ENCODE data around the gene CXorf58.

CXorf58 gene

DNA sequence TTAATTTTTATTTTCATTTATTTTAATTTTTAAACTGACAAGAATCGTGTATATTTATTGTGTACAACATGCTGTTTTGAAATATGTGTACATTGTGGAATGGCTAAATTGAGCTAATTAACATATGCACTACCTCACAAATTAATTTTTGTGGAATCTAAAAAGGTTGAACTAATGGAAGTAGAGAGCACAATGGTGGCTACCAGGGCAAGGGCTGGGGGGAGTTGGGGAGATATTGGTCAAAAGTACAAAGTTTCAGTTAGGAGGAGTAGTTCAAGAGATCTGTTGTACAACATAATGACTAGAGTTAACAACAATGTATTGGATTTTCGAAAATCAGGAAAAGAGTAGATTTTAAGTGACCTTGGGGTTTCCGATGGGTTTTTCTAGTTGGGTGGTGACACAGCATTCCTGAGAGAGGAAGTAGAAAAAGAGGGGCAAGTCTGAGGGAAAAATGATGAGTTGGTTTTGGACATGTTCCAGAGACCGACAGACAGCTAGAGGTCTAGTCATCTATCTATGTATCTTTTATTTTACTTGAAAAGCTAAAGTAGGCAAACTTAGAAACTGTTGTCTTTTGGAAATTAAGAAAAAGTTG, 23.3 kb upstream of the CXorf58 start:
- Histone ChIP-seq H3K36me3 (ENCODE audit: low read depth) (no peaks in the 10 kb centered on the region), H3K27ac (ENCODE audit: poor library complexity, severe bottlenecking) (peak overlapping the region; percentile 86), H3K4me1 (ENCODE audit: insufficient read depth, poor library complexity, severe bottlenecking) (peaks cover 21% of the 10 kb centered on the region), H3K27me3 (ENCODE audit: insufficient read depth, poor library complexity, severe bottlenecking) (no peaks in the 10 kb centered on the region), H3K9me3 (ENCODE audit: severe bottlenecking) (no peaks in the 10 kb centered on the region), H3K4me3 (ENCODE audit: severe bottlenecking) (no peak overlapping the region)
- ATAC-seq (ENCODE audit: low read depth), result 0 out of 3 replicates have a peak, but pooled peaks have one; percentile 20
- DNase-seq (ENCODE audit: low spot score), result no peak
- TF ChIP-seq, protein P1, sequence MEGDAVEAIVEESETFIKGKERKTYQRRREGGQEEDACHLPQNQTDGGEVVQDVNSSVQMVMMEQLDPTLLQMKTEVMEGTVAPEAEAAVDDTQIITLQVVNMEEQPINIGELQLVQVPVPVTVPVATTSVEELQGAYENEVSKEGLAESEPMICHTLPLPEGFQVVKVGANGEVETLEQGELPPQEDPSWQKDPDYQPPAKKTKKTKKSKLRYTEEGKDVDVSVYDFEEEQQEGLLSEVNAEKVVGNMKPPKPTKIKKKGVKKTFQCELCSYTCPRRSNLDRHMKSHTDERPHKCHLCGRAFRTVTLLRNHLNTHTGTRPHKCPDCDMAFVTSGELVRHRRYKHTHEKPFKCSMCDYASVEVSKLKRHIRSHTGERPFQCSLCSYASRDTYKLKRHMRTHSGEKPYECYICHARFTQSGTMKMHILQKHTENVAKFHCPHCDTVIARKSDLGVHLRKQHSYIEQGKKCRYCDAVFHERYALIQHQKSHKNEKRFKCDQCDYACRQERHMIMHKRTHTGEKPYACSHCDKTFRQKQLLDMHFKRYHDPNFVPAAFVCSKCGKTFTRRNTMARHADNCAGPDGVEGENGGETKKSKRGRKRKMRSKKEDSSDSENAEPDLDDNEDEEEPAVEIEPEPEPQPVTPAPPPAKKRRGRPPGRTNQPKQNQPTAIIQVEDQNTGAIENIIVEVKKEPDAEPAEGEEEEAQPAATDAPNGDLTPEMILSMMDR (IDR thresholded peaks at IDR 0.05; ENCODE audit: poor library complexity, severe bottlenecking), result no peak

DNA sequence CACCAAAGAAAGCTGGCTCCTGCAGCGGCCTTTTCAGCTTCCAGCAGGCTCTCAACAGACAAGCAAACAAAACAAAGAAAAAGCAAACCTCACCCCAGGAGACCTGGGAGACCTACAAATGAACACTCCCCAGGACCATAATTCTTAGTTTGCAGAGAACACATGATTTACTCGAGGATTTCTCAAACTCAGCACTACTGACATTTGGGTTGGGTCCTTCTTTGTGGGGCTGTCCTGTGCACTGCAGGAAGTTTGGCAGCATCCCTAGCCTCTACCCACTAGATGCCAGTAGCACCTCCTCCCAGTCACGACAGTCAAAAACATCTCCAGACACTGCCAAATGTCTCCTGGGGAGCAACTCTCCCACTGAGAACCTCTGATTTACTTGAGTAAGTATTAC, 22.0 kb upstream of the CXorf58 start:
- TF ChIP-seq, protein P1 (IDR thresholded peaks at IDR 0.05; ENCODE audit: poor library complexity, severe bottlenecking), result no peak
- DNase-seq (ENCODE audit: low spot score), result no peak
- H3K27ac ChIP-seq (ENCODE audit: poor library complexity, severe bottlenecking), result peak overlapping the region; percentile 86

DNA sequence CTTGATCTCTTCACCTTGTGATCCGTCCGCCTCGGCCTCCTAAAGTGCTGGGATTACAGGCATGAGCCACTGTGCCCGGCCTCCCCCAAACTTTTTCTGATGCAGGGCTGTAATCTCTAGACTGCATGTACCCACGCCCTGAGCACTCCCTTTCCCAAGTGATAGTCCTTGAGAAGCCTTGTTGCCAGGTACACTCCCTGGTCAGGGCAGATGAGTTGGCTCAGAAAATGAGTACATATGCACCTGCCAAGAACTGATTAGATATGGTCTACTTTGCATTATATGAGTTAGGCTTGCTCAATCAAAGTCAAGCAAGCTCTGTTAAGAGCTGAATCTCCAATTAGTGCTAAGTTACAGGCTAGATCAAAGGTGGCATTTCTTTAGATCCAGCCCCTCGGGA, 20.4 kb upstream of the CXorf58 start:
- TF ChIP-seq, protein P1 (IDR thresholded peaks at IDR 0.05; ENCODE audit: poor library complexity, severe bottlenecking), result no peak
- Histone ChIP-seq H3K9me3 (ENCODE audit: severe bottlenecking) (no peaks in the 10 kb centered on the region), H3K4me1 (ENCODE audit: insufficient read depth, poor library complexity, severe bottlenecking) (peaks cover 28% of the 10 kb centered on the region), H3K27me3 (ENCODE audit: insufficient read depth, poor library complexity, severe bottlenecking) (no peaks in the 10 kb centered on the region), H3K36me3 (ENCODE audit: low read depth) (no peaks in the 10 kb centered on the region), H3K4me3 (ENCODE audit: severe bottlenecking) (no peak overlapping the region), H3K27ac (ENCODE audit: poor library complexity, severe bottlenecking) (no peak overlapping the region)
- no peak for DNase-seq (ENCODE audit: low spot score)
- no peak for ATAC-seq (ENCODE audit: low read depth)

More for the DNA sequence above, 22.0 kb upstream of the CXorf58 start:
- H3K9me3 ChIP-seq (ENCODE audit: severe bottlenecking), result no peaks in the 10 kb centered on the region
- no peaks in the 10 kb centered on the region for H3K27me3 ChIP-seq (ENCODE audit: insufficient read depth, poor library complexity, severe bottlenecking)
- no peak overlapping the region for H3K4me3 ChIP-seq (ENCODE audit: severe bottlenecking)
- no peaks in the 10 kb centered on the region for H3K36me3 ChIP-seq (ENCODE audit: low read depth)
- ATAC-seq (ENCODE audit: low read depth), result no peak
- H3K4me1 ChIP-seq (ENCODE audit: insufficient read depth, poor library complexity, severe bottlenecking), result peaks cover 28% of the 10 kb centered on the region

DNA sequence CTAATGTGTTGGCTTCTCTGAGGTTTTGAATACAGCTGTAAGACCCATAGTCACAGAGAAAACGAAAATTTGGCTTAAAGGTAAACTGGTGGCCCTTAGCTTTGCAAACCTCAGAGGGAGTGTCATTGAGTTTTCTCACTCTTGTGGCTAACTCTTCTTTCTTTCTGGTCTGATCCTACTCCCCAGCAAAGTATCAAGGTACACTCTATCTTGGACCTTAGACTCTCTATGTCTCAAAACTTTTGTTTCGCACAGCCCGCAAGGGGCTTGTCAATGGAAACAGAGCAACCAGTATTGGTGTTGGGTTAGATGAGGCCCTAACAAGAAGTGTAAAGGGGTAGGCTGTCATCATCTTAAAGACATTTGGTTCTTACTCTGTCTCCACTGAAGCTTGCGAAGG, 19.9 kb upstream of the CXorf58 start:
- peak overlapping the region; percentile 80 for H3K27ac ChIP-seq (ENCODE audit: poor library complexity, severe bottlenecking)
- H3K4me3 ChIP-seq (ENCODE audit: severe bottlenecking), result no peak overlapping the region
- H3K9me3 ChIP-seq (ENCODE audit: severe bottlenecking), result no peaks in the 10 kb centered on the region
- DNase-seq (ENCODE audit: low spot score), result no peak
- H3K4me1 ChIP-seq (ENCODE audit: insufficient read depth, poor library complexity, severe bottlenecking), result peaks cover 28% of the 10 kb centered on the region
- TF ChIP-seq, protein P1 (IDR thresholded peaks at IDR 0.05; ENCODE audit: poor library complexity, severe bottlenecking), result no peak
- H3K36me3 ChIP-seq (ENCODE audit: low read depth), result no peaks in the 10 kb centered on the region
- ATAC-seq (ENCODE audit: low read depth), result no peak
- H3K27me3 ChIP-seq (ENCODE audit: insufficient read depth, poor library complexity, severe bottlenecking), result no peaks in the 10 kb centered on the region

DNA sequence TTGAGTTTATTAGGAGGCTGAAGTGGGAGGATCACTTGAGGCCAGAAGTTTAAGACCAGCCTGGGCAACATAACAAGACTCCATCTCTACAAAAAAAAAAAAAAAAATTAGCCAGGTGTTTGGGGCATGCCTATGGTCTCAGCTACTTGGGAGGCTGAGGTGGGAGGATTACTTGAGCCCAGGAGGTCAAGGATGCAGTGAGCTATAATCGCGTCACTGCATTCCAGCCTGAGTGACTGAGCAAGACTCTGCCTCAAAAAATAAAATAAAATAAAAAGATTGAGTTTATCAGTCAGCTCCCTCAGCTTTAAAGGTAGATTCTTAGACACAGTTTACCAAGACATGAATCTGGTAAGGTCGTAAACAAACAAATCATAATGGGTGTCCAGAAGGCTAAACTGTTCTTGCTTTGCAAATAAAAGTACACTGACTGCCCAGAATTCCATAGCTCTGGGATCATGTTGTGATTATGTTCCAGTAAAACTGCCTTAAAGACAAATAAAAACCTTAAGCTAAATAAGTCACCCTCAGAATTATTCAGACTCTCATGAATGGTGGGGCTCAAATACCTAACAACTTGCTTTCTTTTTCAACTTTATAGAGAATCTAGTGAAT, 18.8 kb upstream of the CXorf58 start:
- peak overlapping the region; percentile 80 for H3K27ac ChIP-seq (ENCODE audit: poor library complexity, severe bottlenecking)
- peaks cover 23% of the 10 kb centered on the region for H3K4me1 ChIP-seq (ENCODE audit: insufficient read depth, poor library complexity, severe bottlenecking)
- DNase-seq (ENCODE audit: low spot score), result no peak
- no peak overlapping the region for H3K4me3 ChIP-seq (ENCODE audit: severe bottlenecking)
- TF ChIP-seq, protein P1 (IDR thresholded peaks at IDR 0.05; ENCODE audit: poor library complexity, severe bottlenecking), result no peak
- H3K27me3 ChIP-seq (ENCODE audit: insufficient read depth, poor library complexity, severe bottlenecking), result no peaks in the 10 kb centered on the region
- 0 out of 3 replicates have a peak, but pooled peaks have one; percentile 12 for ATAC-seq (ENCODE audit: low read depth)
- H3K9me3 ChIP-seq (ENCODE audit: severe bottlenecking), result no peaks in the 10 kb centered on the region
- no peaks in the 10 kb centered on the region for H3K36me3 ChIP-seq (ENCODE audit: low read depth)

Data from RWPE2 (cell line).